Fibroblast of skin of abdomen (primary cell): ENCODE measurements around the gene TSPAN13.
A peak's percentile ranks its signal among the peaks of the same experiment; 100 is the strongest.

Source experiments
- DNase-seq: peaks from one replicate; pipeline ENCODE4 v3.0.0-alpha.2; 2013

The TSPAN13 gene

GRCh38 chr7:16816824-16817223, 63.3 kb downstream of the TSPAN13 start:
- DNase-seq: no peak

GRCh38 chr7:16817536-16817935, 64.0 kb downstream of the TSPAN13 start:
- DNase-seq: peak; percentile 41

GRCh38 chr7:16818732-16819131, 65.2 kb downstream of the TSPAN13 start:
- no peak for DNase-seq

- no peak for DNase-seq
Measured at GRCh38 chr7:16822029-16822428, 68.5 kb downstream of the TSPAN13 start.

- DNase-seq: no peak
Measured at GRCh38 chr7:16826060-16826459, 72.5 kb downstream of the TSPAN13 start.

- no peak for DNase-seq
Measured at GRCh38 chr7:16833373-16833772, 79.8 kb downstream of the TSPAN13 start.
